CD4-positive, alpha-beta memory T cell (primary cell): ENCODE data around the gene TPR. TPM values are rescaled to one million over a fixed set of nuclear protein-coding genes. Genes with fewer than 3 reads are reported as not detected.

Source experiments
- CTCF ChIA-PET: fragments of 350-600 bp; sonication (Branson Sonifier 250); formaldehyde crosslinking; loops from one replicate; lab custom pipeline; 2021; ENCODE audit warnings: inconsistent platforms; ENCODE audit not compliant: partially characterized antibody; lab: Charles Lee
- POLR2A ChIA-PET: fragments of 350-600 bp; sonication (Branson Sonifier 250); formaldehyde crosslinking; loops from one replicate; lab custom pipeline; 2021; ENCODE audit not compliant: partially characterized antibody; lab: Charles Lee
- DNase-seq, 5 donors: peaks; one replicate each; pipeline versions ENCODE4 v3.0.0 to v3.0.0-alpha.2; 2020 to 2022; ENCODE audit warnings: mixed read lengths in 1 of 5
- H3K27ac ChIP-seq: one replicate; pipeline ENCODE4 v1.7.0; 2013; ENCODE audit warnings: low read depth, low read length
- H3K27me3 ChIP-seq: 2 replicates; pipeline ENCODE4 v1.7.0; 2013; ENCODE audit warnings: mild to moderate bottlenecking, low read length, moderate library complexity; ENCODE audit not compliant: insufficient read depth
- H3K36me3 ChIP-seq: 2 replicates; pipeline ENCODE4 v1.7.0; 2013; ENCODE audit warnings: mild to moderate bottlenecking, low read length, moderate library complexity; ENCODE audit not compliant: insufficient read depth
- H3K4me1 ChIP-seq: 2 replicates; pipeline ENCODE4 v1.7.0; 2013; ENCODE audit warnings: mild to moderate bottlenecking, low read length, moderate library complexity; ENCODE audit not compliant: insufficient read depth
- H3K4me3 ChIP-seq, 2 donors: one replicate each; pipeline ENCODE4 v1.7.0; 2013; ENCODE audit warnings: low read length in 2 of 2, mild to moderate bottlenecking in 1 of 2
- H3K9me3 ChIP-seq, 2 donors: one replicate each; pipeline ENCODE4 v1.7.0; 2013; ENCODE audit warnings: low read length in 2 of 2, control low read depth in 1 of 2; ENCODE audit not compliant: control insufficient read depth in 1 of 2
- H3K27ac Mint-ChIP-seq, 7 donors: one replicate each; pipeline ENCODE4 v1.8.0; 2020 to 2021; ENCODE audit warnings: mixed read lengths in 7 of 7, mild to moderate bottlenecking in 6 of 7, inconsistent platforms in 3 of 7, moderate library complexity in 3 of 7
- H3K27me3 Mint-ChIP-seq, 2 donors: one replicate each; pipeline ENCODE4 v1.8.0; 2020 to 2021; ENCODE audit warnings: mixed read lengths in 2 of 2
- H3K36me3 Mint-ChIP-seq, 2 donors: one replicate each; pipeline ENCODE4 v1.8.0; 2020 to 2021; ENCODE audit warnings: mixed read lengths in 2 of 2, inconsistent platforms in 1 of 2, mild to moderate bottlenecking in 1 of 2
- H3K4me1 Mint-ChIP-seq, 4 donors: one replicate each; pipeline ENCODE4 v1.8.0; 2020 to 2021; ENCODE audit warnings: mixed read lengths in 4 of 4, mild to moderate bottlenecking in 1 of 4
- H3K4me3 Mint-ChIP-seq, 8 donors: one replicate each; pipeline ENCODE4 v1.8.0; 2020 to 2021; ENCODE audit warnings: mixed read lengths in 8 of 8, mild to moderate bottlenecking in 7 of 8, moderate library complexity in 6 of 8, inconsistent platforms in 3 of 8
- H3K9me3 Mint-ChIP-seq, 8 donors: one replicate each; pipeline ENCODE4 v1.8.0; 2020 to 2021; ENCODE audit warnings: mixed read lengths in 8 of 8, mild to moderate bottlenecking in 5 of 8, inconsistent platforms in 3 of 8, moderate library complexity in 1 of 8
- intact Hi-C: fragments of 100-400 bp; cut with micrococcal nuclease; formaldehyde crosslinking; loops from one replicate; pipeline ENCODE4 v1.15.1; 2023
- polyA plus RNA-seq, 2 donors: library from polyadenylated mRNA; unstranded; fragments of 300-500 nt; fragmentation: Illumina TruSeq; gene quantifications; one replicate each; pipeline ENCODE4 v1.2.3, GENCODE V29; 2021
- total RNA-seq, 2 experiments: library from RNA; stranded (reverse); gene quantifications; one replicate each; pipeline ENCODE4 v1.2.3, GENCODE V29; 2021

The TPR gene
- total and polyA plus RNA-seq, 4 experiments from 2014 or later: 23.8 to 167 (median 130) TPM

- peaks cover 67% of the 10 kb centered on the region for H3K36me3 ChIP-seq
- POLR2A ChIA-PET: interaction anchor here (1.7 kb wide), 1 partner anchor 44 kb away, joined by 6 read pairs; the partner anchor contains the start of gene TPR
- Mint-ChIP-seq H3K9me3 (no peaks in the 10 kb centered on the region), H3K4me3 (no peak overlapping the region), H3K27me3 (no peaks in the 10 kb centered on the region), H3K36me3 (peaks cover 54 to 67% of the 10 kb centered on the region in 2 donors), H3K4me1 (peaks cover 0 to 9% (median 5%) of the 10 kb centered on the region in 4 donors), H3K27ac (peak overlapping the region in 1 of 7 donors; percentile 15)
- H3K4me3 ChIP-seq: no peak overlapping the region
- CTCF ChIA-PET: interaction anchor here (1.4 to 1.5 kb wide), 2 partner anchors 12 to 44 kb away, joined by 3 to 5 read pairs; partner anchors contain the start of gene TPR
- no peaks in the 10 kb centered on the region for H3K4me1 ChIP-seq
- H3K27ac ChIP-seq: no peak overlapping the region
- H3K27me3 ChIP-seq: no peaks in the 10 kb centered on the region
- no peak for DNase-seq
- intact Hi-C loops: loop anchor here (5.0 kb wide), 1 partner anchor 37 kb away; no protein-coding TSS in a partner anchor
- H3K9me3 ChIP-seq: no peaks in the 10 kb centered on the region
Measured at GRCh38 chr1:186330758-186331157, 44.3 kb downstream of the TPR start.

DNA sequence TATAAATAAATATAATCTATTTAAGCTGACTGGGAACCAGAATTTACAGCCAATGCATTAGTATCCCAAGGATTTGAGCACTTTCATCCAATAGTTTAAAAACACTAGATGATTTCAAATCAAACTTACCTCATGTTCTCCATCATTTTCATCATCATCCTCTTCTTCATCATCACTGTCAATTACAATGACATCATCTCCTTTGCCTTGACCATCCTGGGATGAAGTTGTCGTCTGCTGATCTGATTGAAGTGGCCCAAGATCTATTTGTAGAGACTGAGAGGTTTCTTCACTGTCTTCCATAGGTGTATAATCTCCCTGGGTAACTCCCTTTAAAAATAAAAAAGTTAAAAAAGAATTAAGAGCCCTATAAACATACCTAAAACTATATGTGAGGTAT, 47.7 kb downstream of the TPR start:
- peaks cover 58% of the 10 kb centered on the region for H3K36me3 ChIP-seq
- CTCF ChIA-PET: no interaction called here
- Mint-ChIP-seq H3K4me1 (peaks cover 4 to 16% (median 7%) of the 10 kb centered on the region in 4 donors), H3K27ac (no peak overlapping the region), H3K4me3 (no peak overlapping the region), H3K27me3 (no peaks in the 10 kb centered on the region), H3K9me3 (no peaks in the 10 kb centered on the region), H3K36me3 (peaks cover 51 to 64% of the 10 kb centered on the region in 2 donors)
- no peak overlapping the region for H3K27ac ChIP-seq
- POLR2A ChIA-PET: no interaction called here
- H3K27me3 ChIP-seq: no peaks in the 10 kb centered on the region
- intact Hi-C loops: loop anchor here (10.0 kb wide), 1 partner anchor 173 kb away; no protein-coding TSS in a partner anchor
- no peaks in the 10 kb centered on the region for H3K4me1 ChIP-seq
- no peak for DNase-seq
- no peaks in the 10 kb centered on the region for H3K9me3 ChIP-seq
- H3K4me3 ChIP-seq: no peak overlapping the region

DNA sequence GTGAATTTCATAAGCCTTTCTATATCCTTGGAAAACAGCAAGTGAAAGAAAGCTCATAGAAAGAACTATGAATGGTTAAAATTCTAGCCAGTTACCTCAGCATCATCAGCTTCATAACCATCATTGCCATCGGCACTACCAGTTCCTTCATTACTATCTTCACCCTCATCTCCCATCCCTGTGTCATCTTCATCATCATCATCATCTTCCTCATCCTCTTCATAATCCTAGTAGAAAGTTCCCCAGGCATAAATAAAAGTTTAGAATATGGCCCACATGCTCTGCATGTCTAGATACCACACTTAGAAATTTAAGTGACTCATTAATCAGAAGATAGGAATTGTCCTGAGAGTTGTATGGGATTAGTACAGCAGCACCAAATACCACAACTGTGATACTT, 49.0 kb downstream of the TPR start:
- H3K4me3 Mint-ChIP-seq: no peak overlapping the region
- H3K36me3 Mint-ChIP-seq: peaks cover 59 to 66% of the 10 kb centered on the region in 2 donors
- H3K9me3 Mint-ChIP-seq: no peaks in the 10 kb centered on the region
- DNase-seq: no peak
- ChIA-PET POLR2A (no interaction called here), CTCF (interaction anchor here (1.0 to 2.4 kb wide), 6 partner anchors 10 to 49 kb away, joined by 3 to 9 read pairs (median 5); partner anchors contain the start of genes ODR4 and TPR)
- Histone ChIP-seq H3K4me1 (peaks cover 3% of the 10 kb centered on the region), H3K9me3 (no peaks in the 10 kb centered on the region), H3K27me3 (no peaks in the 10 kb centered on the region), H3K36me3 (peaks cover 60% of the 10 kb centered on the region), H3K4me3 (no peak overlapping the region), H3K27ac (no peak overlapping the region)
- peaks cover 4 to 17% (median 10%) of the 10 kb centered on the region in 4 donors for H3K4me1 Mint-ChIP-seq
- intact Hi-C loops: loop anchor here (10.0 kb wide), 1 partner anchor 171 kb away; no protein-coding TSS in a partner anchor
- no peaks in the 10 kb centered on the region for H3K27me3 Mint-ChIP-seq
- peak overlapping the region in 4 of 7 donors; percentile 7 to 36 (median 22) for H3K27ac Mint-ChIP-seq

- Mint-ChIP-seq H3K27me3 (no peaks in the 10 kb centered on the region), H3K36me3 (peaks cover 59 to 65% of the 10 kb centered on the region in 2 donors), H3K27ac (peak overlapping the region in 2 of 7 donors; percentile 61 to 79), H3K9me3 (no peaks in the 10 kb centered on the region), H3K4me3 (no peak overlapping the region), H3K4me1 (peaks cover 4 to 23% (median 15%) of the 10 kb centered on the region in 4 donors)
- H3K36me3 ChIP-seq: peaks cover 59% of the 10 kb centered on the region
- intact Hi-C loops: loop anchor here (1.0 to 10.0 kb wide), 3 partner anchors 21 to 170 kb away; no protein-coding TSS in a partner anchor
- no peak overlapping the region for H3K27ac ChIP-seq
- H3K4me1 ChIP-seq: peaks cover 6% of the 10 kb centered on the region
- H3K27me3 ChIP-seq: no peaks in the 10 kb centered on the region
- CTCF ChIA-PET: interaction anchor here (0.6 to 2.4 kb wide), 10 partner anchors 10 to 52 kb away, joined by 3 to 9 read pairs (median 4); no protein-coding TSS in a partner anchor
- H3K9me3 ChIP-seq: no peaks in the 10 kb centered on the region
- no peak overlapping the region for H3K4me3 ChIP-seq
- POLR2A ChIA-PET: interaction anchor here (0.7 kb wide), 1 partner anchor 21 kb away, joined by 3 read pairs; no protein-coding TSS in a partner anchor
- DNase-seq: peak in 4 of 5 donors; percentile 27 to 29 (median 28)
Measured at GRCh38 chr1:186325239-186325638, 49.8 kb downstream of the TPR start.

DNA sequence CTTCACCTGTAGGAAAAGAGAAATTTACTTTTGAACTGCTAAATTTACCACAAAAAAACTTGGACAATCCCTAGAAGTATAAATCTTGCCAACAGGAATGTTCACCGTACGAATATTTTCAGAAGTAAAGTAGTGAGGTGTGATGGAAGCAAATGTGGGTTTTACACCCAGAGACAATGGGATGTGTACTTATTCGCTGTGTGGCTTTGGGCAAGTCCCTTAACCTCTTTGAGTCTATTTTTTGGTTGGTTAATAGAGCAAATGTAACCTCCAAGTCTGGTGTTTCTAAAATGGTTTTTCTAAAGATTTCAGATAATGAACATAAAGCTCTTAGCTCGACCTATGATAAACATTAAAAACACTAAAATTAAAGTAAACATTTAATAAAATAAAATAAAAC, 51.2 kb downstream of the TPR start:
- Histone ChIP-seq H3K9me3 (no peaks in the 10 kb centered on the region), H3K4me3 (no peak overlapping the region), H3K27ac (no peak overlapping the region), H3K36me3 (peaks cover 60% of the 10 kb centered on the region), H3K27me3 (no peaks in the 10 kb centered on the region), H3K4me1 (peaks cover 6% of the 10 kb centered on the region)
- Mint-ChIP-seq H3K4me3 (peak overlapping the region; percentile 20 to 79 (median 58)), H3K9me3 (no peaks in the 10 kb centered on the region), H3K27me3 (no peaks in the 10 kb centered on the region), H3K27ac (peak overlapping the region in 3 of 7 donors; percentile 10 to 68 (median 65)), H3K4me1 (peaks cover 4 to 23% (median 15%) of the 10 kb centered on the region in 4 donors), H3K36me3 (peaks cover 64 to 72% of the 10 kb centered on the region in 2 donors)
- ChIA-PET POLR2A (no interaction called here), CTCF (interaction anchor here (0.7 to 1.9 kb wide), 4 partner anchors 18 to 48 kb away, joined by 3 to 8 read pairs (median 3); no protein-coding TSS in a partner anchor)
- intact Hi-C loops: loop anchor here (5.0 to 10.0 kb wide), 2 partner anchors 38 to 169 kb away; no protein-coding TSS in a partner anchor
- DNase-seq: no peak

DNA sequence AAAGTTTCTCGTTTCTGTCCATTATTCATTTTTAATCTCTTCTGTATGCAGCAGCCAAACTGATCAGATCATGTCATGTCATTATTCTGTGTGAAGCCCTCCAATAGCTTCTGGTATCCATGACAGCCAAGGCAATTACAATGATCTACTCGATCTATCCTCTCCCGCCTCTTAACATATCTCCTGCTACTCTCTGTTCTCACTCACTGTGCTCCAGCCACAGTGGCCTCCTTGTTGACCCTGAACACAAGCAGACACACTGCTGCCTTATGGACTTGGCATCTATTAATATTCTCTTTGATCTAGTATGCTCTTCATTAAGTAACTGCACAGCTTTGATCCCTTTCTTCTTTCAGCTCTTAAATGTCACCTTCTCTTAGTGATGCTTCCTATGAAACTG, 59.5 kb downstream of the TPR start:
- intact Hi-C loops: no loop called here
- no peak overlapping the region for H3K27ac ChIP-seq
- Mint-ChIP-seq H3K9me3 (no peaks in the 10 kb centered on the region), H3K27ac (peak overlapping the region in 4 of 7 donors; percentile 14 to 30 (median 18)), H3K4me3 (peak overlapping the region in 1 of 8 donors; percentile 41), H3K27me3 (no peaks in the 10 kb centered on the region), H3K36me3 (peaks cover 64 to 74% of the 10 kb centered on the region in 2 donors), H3K4me1 (peaks cover 0 to 9% (median 6%) of the 10 kb centered on the region in 4 donors)
- H3K4me3 ChIP-seq: no peak overlapping the region
- H3K27me3 ChIP-seq: no peaks in the 10 kb centered on the region
- ChIA-PET POLR2A (no interaction called here), CTCF (interaction anchor here (1.4 to 2.0 kb wide), 3 partner anchors 10 to 59 kb away, joined by 4 to 5 read pairs (median 4); partner anchors contain the start of gene TPR)
- peaks cover 40% of the 10 kb centered on the region for H3K36me3 ChIP-seq
- DNase-seq: no peak
- no peaks in the 10 kb centered on the region for H3K9me3 ChIP-seq
- no peaks in the 10 kb centered on the region for H3K4me1 ChIP-seq

GRCh38 chr1:186311375-186312051, 63.5 kb downstream of the TPR start:
- Histone ChIP-seq H3K4me3 (no peak overlapping the region), H3K4me1 (peaks cover 32% of the 10 kb centered on the region), H3K27me3 (no peaks in the 10 kb centered on the region), H3K27ac (no peak overlapping the region), H3K9me3 (no peaks in the 10 kb centered on the region), H3K36me3 (peaks cover 17% of the 10 kb centered on the region)
- no peak for DNase-seq
- ChIA-PET POLR2A (interaction anchor here (0.9 kb wide), 1 partner anchor 29 kb away, joined by 3 read pairs; no protein-coding TSS in a partner anchor), CTCF (no interaction called here)
- Mint-ChIP-seq H3K4me3 (no peak overlapping the region), H3K27ac (no peak overlapping the region), H3K36me3 (peaks cover 37 to 42% of the 10 kb centered on the region in 2 donors), H3K27me3 (no peaks in the 10 kb centered on the region), H3K9me3 (no peaks in the 10 kb centered on the region), H3K4me1 (peaks cover 2 to 17% (median 9%) of the 10 kb centered on the region in 4 donors)
- intact Hi-C loops: no loop called here
